ENCODE results near the gene PDGFD. TPM values are rescaled to one million over a fixed set of nuclear protein-coding genes. Genes with fewer than 3 reads are reported as not detected.

The PDGFD gene
- total RNA-seq, 1 experiment from 2014 or later: 1.7 TPM

DNA sequence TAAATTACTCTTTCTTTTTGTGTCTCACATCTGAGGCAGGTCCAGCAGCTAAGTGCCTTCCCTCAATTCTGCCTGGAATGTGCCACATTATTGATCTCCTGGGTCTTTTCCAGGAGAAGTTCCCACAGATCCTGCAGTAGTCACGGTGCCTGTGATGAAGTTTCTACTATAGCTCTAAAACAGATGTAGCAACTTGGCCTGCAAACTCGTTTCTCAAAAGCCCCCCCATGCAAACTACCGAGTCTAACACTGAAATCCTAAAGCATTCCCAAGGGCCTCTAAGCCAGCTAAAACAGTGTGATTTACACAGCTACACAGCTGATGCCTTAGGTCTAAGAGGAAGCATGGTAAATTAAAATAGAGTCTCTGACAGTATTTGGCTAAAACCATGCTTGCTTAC lies 73.2 kb downstream of the PDGFD start:
- no peaks in the 10 kb centered on the region; a peak in 1 of 5 replicates for H3K9me3 Mint-ChIP-seq
- H3K36me3 Mint-ChIP-seq (ENCODE audit: insufficient read depth in 1 of 3, low read depth in 3 of 3): no peaks in the 10 kb centered on the region
- Histone ChIP-seq H2BK15ac (ENCODE audit: low read depth, low read length) (no peak overlapping the region), H3K27ac (ENCODE audit: insufficient read length, low read depth, low read length) (no peak overlapping the region), H2AFZ (ENCODE audit: low read length) (no peak overlapping the region), H3K4me1 (ENCODE audit: insufficient read depth, low read length) (no peaks in the 10 kb centered on the region), H3K79me1 (ENCODE audit: insufficient read depth, low read depth, low read length, poor library complexity, severe bottlenecking) (no peaks in the 10 kb centered on the region), H2BK12ac (ENCODE audit: insufficient read length, low read depth, low read length) (no peak overlapping the region), H3K4me2 (ENCODE audit: insufficient read depth, insufficient read length, low read length) (no peak overlapping the region), H3K4ac (ENCODE audit: low read depth, low read length) (no peak overlapping the region), H2BK5ac (ENCODE audit: insufficient read length, low read length) (no peak overlapping the region), H3K23ac (ENCODE audit: insufficient read length, low read depth, low read length) (no peak overlapping the region), H2BK20ac (ENCODE audit: low read depth, low read length, poor library complexity, severe bottlenecking) (no peak overlapping the region), H3K9me3 (ENCODE audit: control insufficient read depth, low read depth, low read length) (no peaks in the 10 kb centered on the region), H4K20me1 (ENCODE audit: control insufficient read depth, insufficient read depth, insufficient read length) (no peaks in the 10 kb centered on the region), H2AK5ac (ENCODE audit: insufficient read length, low read length) (no peak overlapping the region), H3T11ph (ENCODE audit: low read length) (no peak overlapping the region), H3K27me3 (ENCODE audit: insufficient read depth, low read length) (no peaks in the 10 kb centered on the region), H4K5ac (ENCODE audit: insufficient read length, low read depth, low read length) (no peak overlapping the region), H3K14ac (ENCODE audit: insufficient read depth, low read length) (no peak overlapping the region), H3K23me2 (ENCODE audit: insufficient read length, low read depth, low read length, poor library complexity, severe bottlenecking) (no peaks in the 10 kb centered on the region), H3K9ac (ENCODE audit: extremely low read depth, insufficient read length, low read length) (no peak overlapping the region), H4K91ac (ENCODE audit: insufficient read length, low read depth, low read length) (no peak overlapping the region), H3K56ac (ENCODE audit: insufficient read length, low read depth, low read length) (no peak overlapping the region), H3K79me2 (ENCODE audit: insufficient read depth, low read length) (no peaks in the 10 kb centered on the region), H4K8ac (replicated peaks; ENCODE audit: insufficient read length, low read depth, low read length) (no peak overlapping the region), H3K18ac (ENCODE audit: insufficient read length, low read depth, low read length) (no peak overlapping the region), H2BK120ac (ENCODE audit: low read depth, low read length, poor library complexity, severe bottlenecking) (no peak overlapping the region)
- no peaks in the 10 kb centered on the region for H3K27me3 Mint-ChIP-seq (ENCODE audit: low read depth)
- H3K27ac Mint-ChIP-seq: no peak overlapping the region
- DNase-seq: no peak
- WGBS (ENCODE audit: extremely low coverage, insufficient read length, low lambda C conversion rate): no CpG with 5 or more reads among the region's 3 CpGs
- no peaks in the 10 kb centered on the region for H3K4me1 Mint-ChIP-seq
- TF ChIP-seq, protein P1, sequence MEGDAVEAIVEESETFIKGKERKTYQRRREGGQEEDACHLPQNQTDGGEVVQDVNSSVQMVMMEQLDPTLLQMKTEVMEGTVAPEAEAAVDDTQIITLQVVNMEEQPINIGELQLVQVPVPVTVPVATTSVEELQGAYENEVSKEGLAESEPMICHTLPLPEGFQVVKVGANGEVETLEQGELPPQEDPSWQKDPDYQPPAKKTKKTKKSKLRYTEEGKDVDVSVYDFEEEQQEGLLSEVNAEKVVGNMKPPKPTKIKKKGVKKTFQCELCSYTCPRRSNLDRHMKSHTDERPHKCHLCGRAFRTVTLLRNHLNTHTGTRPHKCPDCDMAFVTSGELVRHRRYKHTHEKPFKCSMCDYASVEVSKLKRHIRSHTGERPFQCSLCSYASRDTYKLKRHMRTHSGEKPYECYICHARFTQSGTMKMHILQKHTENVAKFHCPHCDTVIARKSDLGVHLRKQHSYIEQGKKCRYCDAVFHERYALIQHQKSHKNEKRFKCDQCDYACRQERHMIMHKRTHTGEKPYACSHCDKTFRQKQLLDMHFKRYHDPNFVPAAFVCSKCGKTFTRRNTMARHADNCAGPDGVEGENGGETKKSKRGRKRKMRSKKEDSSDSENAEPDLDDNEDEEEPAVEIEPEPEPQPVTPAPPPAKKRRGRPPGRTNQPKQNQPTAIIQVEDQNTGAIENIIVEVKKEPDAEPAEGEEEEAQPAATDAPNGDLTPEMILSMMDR (conservative IDR thresholded peaks at IDR 0.05): no peak
- H3K4me3 Mint-ChIP-seq: no peak overlapping the region
